Panc1 (cell line): ENCODE results near the gene TRIM41.
"Not testable (repeated sequence)": the region's sequence is repeated elsewhere in the genome, so short reads cannot be mapped to it uniquely, and the experiment has no call there.

ENCODE experiments used
- POLR2AphosphoS5 ChIP-seq: IDR thresholded peaks from 2 replicates; pipeline ENCODE4 v1.6.1; 2012; ENCODE audit warnings: mild to moderate bottlenecking, low read depth, low read length, moderate library complexity
- TF ChIP-seq, protein P1 (sequence below): fragments of 450-650 bp; IDR thresholded peaks from 2 replicates; pipeline ENCODE4 v1.5.1; 2017; ENCODE audit warnings: mild to moderate bottlenecking
- TF ChIP-seq, protein P2 (sequence below), 2 experiments: IDR thresholded peaks; 2 replicates each; pipeline ENCODE4 v1.6.1; 2011 to 2012; ENCODE audit warnings: low read depth in 2 of 2, control low read depth in 1 of 2, low read length in 1 of 2, mild to moderate bottlenecking in 1 of 2, moderate library complexity in 1 of 2; ENCODE audit not compliant: insufficient read depth in 1 of 2

DNA sequence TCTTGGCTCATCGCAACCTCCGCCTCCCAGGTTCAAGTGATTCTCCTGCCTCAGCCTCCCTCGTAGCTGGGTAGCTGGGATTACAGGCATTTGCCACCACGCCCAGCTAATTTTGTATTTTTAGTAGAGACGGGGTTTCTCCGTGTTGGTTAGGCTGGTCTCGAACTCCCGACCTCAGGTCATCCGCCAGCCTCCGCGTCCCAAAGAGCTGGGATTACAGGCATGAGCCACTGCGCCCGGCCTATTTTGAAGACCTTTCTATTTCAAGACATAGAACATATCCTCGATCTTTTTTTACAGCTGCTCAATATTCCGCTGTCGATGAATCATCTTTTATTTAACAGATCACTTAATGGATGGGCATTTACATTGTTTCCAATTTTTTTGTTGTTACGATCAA is 12.4 kb upstream of the TRIM41 start:
- TF ChIP-seq, protein P1, sequence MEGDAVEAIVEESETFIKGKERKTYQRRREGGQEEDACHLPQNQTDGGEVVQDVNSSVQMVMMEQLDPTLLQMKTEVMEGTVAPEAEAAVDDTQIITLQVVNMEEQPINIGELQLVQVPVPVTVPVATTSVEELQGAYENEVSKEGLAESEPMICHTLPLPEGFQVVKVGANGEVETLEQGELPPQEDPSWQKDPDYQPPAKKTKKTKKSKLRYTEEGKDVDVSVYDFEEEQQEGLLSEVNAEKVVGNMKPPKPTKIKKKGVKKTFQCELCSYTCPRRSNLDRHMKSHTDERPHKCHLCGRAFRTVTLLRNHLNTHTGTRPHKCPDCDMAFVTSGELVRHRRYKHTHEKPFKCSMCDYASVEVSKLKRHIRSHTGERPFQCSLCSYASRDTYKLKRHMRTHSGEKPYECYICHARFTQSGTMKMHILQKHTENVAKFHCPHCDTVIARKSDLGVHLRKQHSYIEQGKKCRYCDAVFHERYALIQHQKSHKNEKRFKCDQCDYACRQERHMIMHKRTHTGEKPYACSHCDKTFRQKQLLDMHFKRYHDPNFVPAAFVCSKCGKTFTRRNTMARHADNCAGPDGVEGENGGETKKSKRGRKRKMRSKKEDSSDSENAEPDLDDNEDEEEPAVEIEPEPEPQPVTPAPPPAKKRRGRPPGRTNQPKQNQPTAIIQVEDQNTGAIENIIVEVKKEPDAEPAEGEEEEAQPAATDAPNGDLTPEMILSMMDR = not testable (repeated sequence)
- not testable (repeated sequence) for TF ChIP-seq POLR2AphosphoS5
- TF ChIP-seq, protein P2, sequence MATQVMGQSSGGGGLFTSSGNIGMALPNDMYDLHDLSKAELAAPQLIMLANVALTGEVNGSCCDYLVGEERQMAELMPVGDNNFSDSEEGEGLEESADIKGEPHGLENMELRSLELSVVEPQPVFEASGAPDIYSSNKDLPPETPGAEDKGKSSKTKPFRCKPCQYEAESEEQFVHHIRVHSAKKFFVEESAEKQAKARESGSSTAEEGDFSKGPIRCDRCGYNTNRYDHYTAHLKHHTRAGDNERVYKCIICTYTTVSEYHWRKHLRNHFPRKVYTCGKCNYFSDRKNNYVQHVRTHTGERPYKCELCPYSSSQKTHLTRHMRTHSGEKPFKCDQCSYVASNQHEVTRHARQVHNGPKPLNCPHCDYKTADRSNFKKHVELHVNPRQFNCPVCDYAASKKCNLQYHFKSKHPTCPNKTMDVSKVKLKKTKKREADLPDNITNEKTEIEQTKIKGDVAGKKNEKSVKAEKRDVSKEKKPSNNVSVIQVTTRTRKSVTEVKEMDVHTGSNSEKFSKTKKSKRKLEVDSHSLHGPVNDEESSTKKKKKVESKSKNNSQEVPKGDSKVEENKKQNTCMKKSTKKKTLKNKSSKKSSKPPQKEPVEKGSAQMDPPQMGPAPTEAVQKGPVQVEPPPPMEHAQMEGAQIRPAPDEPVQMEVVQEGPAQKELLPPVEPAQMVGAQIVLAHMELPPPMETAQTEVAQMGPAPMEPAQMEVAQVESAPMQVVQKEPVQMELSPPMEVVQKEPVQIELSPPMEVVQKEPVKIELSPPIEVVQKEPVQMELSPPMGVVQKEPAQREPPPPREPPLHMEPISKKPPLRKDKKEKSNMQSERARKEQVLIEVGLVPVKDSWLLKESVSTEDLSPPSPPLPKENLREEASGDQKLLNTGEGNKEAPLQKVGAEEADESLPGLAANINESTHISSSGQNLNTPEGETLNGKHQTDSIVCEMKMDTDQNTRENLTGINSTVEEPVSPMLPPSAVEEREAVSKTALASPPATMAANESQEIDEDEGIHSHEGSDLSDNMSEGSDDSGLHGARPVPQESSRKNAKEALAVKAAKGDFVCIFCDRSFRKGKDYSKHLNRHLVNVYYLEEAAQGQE (IDR thresholded peaks at IDR 0.05; ENCODE audit: insufficient read depth in 1 of 2, low read depth in 2 of 2, low read length in 1 of 2) = not testable (repeated sequence)
